HG03571 (cell line): ENCODE data around the gene AKT1S1.

Experiments
- ATAC-seq: cut with Tn5 transposase; IDR thresholded peaks from one replicate; pipeline ENCODE4 v1.9.1; 2021; ENCODE audit not compliant: unreplicated experiment

AKT1S1 gene

DNA sequence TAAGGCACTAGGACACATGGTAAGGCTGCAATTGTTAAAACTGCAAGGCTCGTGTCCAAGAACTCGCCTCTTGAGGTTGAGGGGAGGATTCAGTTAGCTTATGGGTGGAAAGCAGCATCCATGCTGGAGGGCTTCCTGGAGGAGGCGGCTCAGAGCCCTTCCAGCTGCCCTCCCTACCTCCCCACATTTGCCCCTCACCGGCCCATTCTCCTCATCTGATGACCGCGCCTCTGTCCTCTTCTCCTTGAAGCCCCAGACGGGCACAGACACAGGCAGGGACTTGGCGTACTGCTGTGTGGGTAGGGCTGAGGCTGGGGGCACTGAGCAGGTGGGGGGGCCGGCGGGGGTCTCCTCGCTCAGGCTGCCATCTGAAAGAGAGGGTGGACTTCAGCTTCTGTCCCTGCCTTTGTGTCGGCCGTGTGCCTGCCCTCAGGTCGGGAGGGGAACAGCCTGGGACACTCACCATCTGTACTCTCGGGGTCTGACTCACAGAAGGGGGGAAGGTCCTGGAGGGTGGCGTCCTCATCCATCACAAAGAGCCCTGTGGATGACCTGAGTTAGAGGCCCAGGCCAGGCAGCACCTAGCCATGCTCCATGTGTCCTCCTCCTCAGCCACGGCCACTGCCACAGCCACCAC lies 5.7 kb downstream of the AKT1S1 start:
- no peak for ATAC-seq

GRCh38 chr19:49870309-49870901 lies 6.8 kb downstream of the AKT1S1 start:
- ATAC-seq, result no peak

GRCh38 chr19:49869484-49870308 lies 7.5 kb downstream of the AKT1S1 start:
- peak; percentile 46 for ATAC-seq

- no peak for ATAC-seq
Measured at GRCh38 chr19:49869009-49869483, 8.1 kb downstream of the AKT1S1 start.

DNA sequence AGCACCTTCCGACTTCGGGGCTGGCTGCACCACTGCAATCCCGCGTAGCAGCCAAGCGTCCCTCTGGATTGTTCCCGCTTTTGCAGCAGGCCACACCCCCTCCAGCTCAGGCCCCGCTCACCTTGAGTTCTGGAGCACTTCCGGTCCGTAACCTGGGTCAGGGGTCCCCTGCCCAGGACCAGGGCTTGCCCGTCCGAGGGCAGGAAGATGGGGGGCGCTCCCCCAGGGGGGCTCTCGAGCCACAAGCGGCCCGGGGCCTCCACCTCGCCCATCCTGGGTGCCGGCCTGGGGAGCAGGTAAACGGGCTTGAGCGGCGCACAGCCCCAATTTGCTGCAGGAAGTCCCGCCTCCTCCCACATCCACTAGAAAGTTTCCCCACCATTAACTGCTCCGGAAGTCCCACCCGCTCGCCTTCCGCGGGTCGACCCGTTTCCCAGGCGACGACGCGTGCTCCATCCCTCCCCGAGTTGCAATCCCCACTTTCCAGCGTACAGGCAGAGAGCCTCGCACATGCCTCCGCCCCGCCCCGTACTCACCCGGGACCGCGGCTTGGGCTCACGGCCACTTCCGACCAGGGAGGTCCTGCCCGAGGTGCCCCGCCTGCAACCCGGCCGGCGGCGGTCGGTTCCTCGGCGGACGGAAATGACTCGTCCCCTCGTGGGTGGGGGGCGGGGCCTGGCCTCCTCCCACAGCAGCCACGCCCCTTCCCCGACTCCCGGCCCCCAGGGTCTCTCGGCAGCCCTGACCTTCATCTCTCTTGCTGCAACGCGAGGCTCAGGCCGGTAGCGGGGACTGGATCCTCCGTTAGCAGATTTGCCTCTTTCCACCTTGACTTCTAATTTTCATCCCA lies 10.0 kb downstream of the AKT1S1 start, which contains the start of gene PNKP:
Gene PNKP, minus strand, starts transcription at position 644 of the 850 bp plus-strand sequence. Its CDS starts 372 bp downstream, at position 272.
- peak; percentile 40 for ATAC-seq

DNA sequence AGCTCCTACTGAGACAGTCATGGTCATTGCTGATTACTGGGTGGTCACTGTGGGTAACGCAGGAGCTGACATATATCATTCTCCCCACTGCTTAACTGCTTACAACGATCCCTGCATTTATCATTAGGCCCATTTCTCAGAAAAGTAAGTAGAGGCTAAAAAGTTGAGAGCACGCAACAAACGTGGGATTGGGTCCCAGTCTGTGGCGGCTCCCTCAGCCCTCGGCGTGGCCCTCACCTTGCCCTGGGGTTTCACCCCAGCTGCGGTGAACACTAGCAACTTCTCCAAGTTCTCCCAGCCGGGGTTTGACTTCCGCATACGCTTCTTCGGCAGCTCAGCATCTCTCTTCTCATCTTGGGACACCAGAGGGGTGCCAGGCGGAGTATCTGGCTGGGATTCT lies 12.3 kb downstream of the AKT1S1 start:
- no peak for ATAC-seq

DNA sequence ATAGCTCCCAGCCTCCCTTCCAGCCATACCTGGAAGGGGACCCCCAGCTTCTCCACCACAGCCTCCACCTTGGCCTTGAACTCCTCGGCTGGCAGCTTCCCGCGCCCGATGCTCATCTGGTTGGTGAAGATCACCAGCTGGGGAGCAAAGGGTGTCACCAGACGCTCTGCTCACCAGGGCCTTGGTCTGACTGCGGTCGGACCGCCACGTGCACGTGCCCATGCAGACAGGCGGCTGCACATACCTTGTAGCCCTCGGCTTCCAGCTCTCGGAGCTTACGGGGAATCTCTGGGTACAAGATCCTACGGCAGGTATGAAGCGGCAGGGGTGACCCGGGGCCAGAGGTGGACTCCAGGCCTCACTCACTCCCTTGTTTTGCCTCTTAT lies 13.2 kb downstream of the AKT1S1 start:
- no peak for ATAC-seq

GRCh38 chr19:49863254-49863934 lies 13.8 kb downstream of the AKT1S1 start:
- ATAC-seq, result no peak

GRCh38 chr19:49862391-49863253 lies 14.5 kb downstream of the AKT1S1 start:
- no peak for ATAC-seq

GRCh38 chr19:49861541-49862378 lies 15.4 kb downstream of the AKT1S1 start:
- no peak for ATAC-seq

DNA sequence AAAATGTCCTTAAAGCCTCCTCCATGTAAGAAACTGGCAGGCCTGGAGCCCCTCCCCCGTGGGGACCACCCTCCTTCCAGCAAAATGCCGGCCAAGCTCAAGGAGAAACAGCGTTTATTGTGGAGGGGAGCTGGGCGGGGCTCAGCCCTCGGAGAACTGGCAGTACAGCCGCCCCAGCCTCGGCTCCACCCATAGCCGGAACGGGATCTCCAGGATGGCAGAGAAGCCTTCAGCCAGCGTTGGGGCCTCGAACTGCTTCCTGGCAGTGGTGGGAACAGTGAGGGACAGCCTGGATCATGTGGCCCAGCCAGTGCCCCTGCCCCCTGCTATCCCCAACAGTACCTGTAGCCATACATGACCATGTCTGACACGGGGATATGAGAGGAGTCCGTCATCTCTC lies 16.0 kb downstream of the AKT1S1 start:
- ATAC-seq, result no peak

DNA sequence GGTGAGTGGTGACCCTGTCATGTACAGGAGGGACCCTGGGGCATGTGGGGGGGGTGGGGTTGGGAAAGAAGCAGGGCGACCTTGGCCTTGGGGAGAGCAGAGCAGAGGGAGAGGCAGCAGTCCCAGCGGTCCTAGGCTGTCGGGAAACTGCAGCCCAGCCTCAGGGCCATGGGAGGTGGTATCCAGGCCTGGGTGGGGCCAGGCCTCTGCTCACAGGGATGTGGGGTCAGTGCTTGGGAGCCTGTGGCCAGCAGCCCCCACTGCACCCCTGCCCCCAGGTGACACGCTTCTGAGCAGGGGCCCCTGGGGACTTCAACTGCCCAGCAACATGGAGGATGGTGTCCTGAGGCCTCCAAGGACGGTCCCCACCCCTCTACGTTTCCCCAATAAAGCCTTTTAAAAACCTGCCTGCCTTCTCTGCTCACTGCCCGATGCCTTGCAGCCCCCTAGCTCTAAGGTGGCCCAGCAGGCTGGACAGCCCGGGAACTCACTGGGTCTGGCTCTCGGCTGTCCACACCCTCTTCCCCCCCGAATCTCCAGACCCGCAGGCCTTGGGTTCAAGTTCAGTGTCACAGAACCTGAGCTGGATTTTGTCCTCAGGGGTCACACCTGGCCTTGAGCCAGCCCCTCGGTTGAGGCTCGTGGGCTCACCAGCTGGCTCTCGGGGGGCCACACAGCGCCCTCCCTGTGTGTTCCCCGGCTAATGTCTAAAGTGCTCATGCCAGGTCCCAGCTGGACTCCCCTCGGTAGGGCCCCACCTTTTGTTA lies 16.6 kb downstream of the AKT1S1 start:
- no peak for ATAC-seq

GRCh38 chr19:49859682-49860335 lies 17.3 kb downstream of the AKT1S1 start:
- ATAC-seq, result no peak

GRCh38 chr19:49858088-49858985 lies 18.8 kb downstream of the AKT1S1 start:
- ATAC-seq, result no peak

- ATAC-seq, result no peak
Measured at GRCh38 chr19:49857838-49858087, 19.4 kb downstream of the AKT1S1 start.

- ATAC-seq, result no peak
Measured at GRCh38 chr19:49857061-49857837, 19.9 kb downstream of the AKT1S1 start.
